ENCODE results near the gene STRA6. TPM values are rescaled to one million over a fixed set of nuclear protein-coding genes. Genes with fewer than 3 reads are reported as not detected.
A peak's percentile ranks its signal among the peaks of the same experiment; 100 is the strongest.

Gene STRA6
- total and polyA plus RNA-seq, 2 of the 8 experiments (the other 6 are each of a cell fraction or from before 2014, with no cell fraction given), result 9.3 to 14.5 TPM

DNA sequence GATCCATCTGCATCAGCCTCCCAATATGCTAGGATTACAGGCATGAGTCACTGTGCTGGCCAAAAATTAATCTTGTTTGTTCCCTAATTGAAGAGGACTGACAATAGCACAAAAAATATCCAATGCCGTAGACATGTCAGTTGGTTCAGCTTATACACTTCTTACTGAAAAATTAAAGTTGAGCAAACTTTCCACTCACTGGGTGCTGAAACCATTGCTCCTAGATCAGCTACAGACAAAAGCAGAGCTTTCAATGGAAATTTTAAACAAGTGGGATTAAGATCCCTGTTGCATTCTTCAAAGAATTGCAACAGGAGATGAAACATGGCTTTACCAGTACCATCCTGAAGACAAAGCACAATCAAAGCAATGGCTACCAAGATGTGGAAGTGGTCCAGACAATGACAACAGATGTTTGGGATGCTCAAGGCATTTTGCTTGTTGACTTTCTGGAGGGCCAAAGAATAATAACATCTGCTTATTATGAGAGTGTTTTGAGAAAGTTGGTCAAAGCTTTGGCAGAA lies 56.2 kb downstream of the STRA6 start:
- no peaks in the 10 kb centered on the region for H3K27me3 ChIP-seq (replicated peaks in 1 of 4; ENCODE audit: control insufficient read depth in 3 of 4, extremely low read depth in 1 of 4, insufficient read depth in 3 of 4, low read length in 3 of 4)
- no peak overlapping the region for H4K5ac ChIP-seq (ENCODE audit: insufficient read length, low read depth, low read length)
- H3K27ac ChIP-seq (ENCODE audit: low read depth, low read length), result no peak overlapping the region
- H3K4me1 ChIP-seq (replicated peaks in 1 of 4; ENCODE audit: control insufficient read depth in 3 of 4, insufficient read depth in 4 of 4, low read length in 3 of 4), result peaks cover 0 to 5% (median 2%) of the 10 kb centered on the region in 4 experiments; a peak in 4 of 7 replicates
- no peak overlapping the region for H2BK5ac ChIP-seq (ENCODE audit: low read depth, low read length)
- ChIA-PET POLR2A (ENCODE audit: partially characterized antibody) (no interaction called here), CTCF (ENCODE audit: partially characterized antibody) (interaction anchor here (0.6 to 1.5 kb wide), 8 partner anchors 10 to 162 kb away, joined by 3 to 9 read pairs (median 3); partner anchors contain the start of gene STRA6)
- H3K4ac ChIP-seq (replicated peaks; ENCODE audit: insufficient read length, low read depth, low read length), result no peak overlapping the region
- H3K4me2 ChIP-seq (ENCODE audit: insufficient read depth in 1 of 2, low read depth in 2 of 2, low read length in 2 of 2), result no peak overlapping the region
- no peak overlapping the region for H2AFZ ChIP-seq (ENCODE audit: low read length)
- no peak overlapping the region for H3K56ac ChIP-seq (replicated peaks; ENCODE audit: insufficient read length, low read depth, low read length)
- H3K9me3 ChIP-seq (ENCODE audit: insufficient read depth in 2 of 2, low read depth in 1 of 2, low read length in 1 of 2), result peaks cover 0 to 12% of the 10 kb centered on the region in 2 experiments; a peak in 2 of 4 replicates
- DNase-seq (ENCODE audit: low read depth in 1 of 2, low spot score in 2 of 2) (no peak), FAIRE-seq (no peak)
- no peak overlapping the region for H3K4me3 ChIP-seq (ENCODE audit: extremely low read depth in 1 of 4, insufficient read depth in 2 of 4, low read depth in 3 of 4, low read length in 4 of 4)
- H3K79me2 ChIP-seq (ENCODE audit: control insufficient read depth in 1 of 2, insufficient read depth in 2 of 2, low read length in 2 of 2), result no peaks in the 10 kb centered on the region
- no peaks in the 10 kb centered on the region for H3K79me1 ChIP-seq (ENCODE audit: low read depth, low read length)
- 94% methylated on average over 1 of the region's 1 CpG; no CpG with 5 or more reads in 1 of the 2 experiments for WGBS, 2 experiments (ENCODE audit: extremely low coverage in 1 of 2, insufficient coverage in 1 of 2, insufficient read length in 1 of 2, insufficient replicate concordance in 2 of 2, low coverage in 1 of 2, low lambda C conversion rate in 2 of 2, missing lambda C conversion rate in 1 of 2)
- H4K91ac ChIP-seq (replicated peaks; ENCODE audit: insufficient read length, low read length), result no peak overlapping the region
- no peak overlapping the region for H3K9ac ChIP-seq (replicated peaks in 1 of 4; ENCODE audit: extremely low read depth in 1 of 4, low read depth in 3 of 4, low read length in 3 of 4)
- H2BK15ac ChIP-seq (ENCODE audit: low read length), result 0 out of 2 replicates have a peak overlapping the region, but pooled peaks have one; percentile 29
- no peaks in the 10 kb centered on the region for H3K23me2 ChIP-seq (ENCODE audit: low read depth, low read length)
- H4K20me1 ChIP-seq (replicated peaks in 1 of 2; ENCODE audit: control insufficient read depth in 1 of 2, insufficient read depth in 2 of 2, low read length in 2 of 2), result no peaks in the 10 kb centered on the region
- no peak overlapping the region for H4K8ac ChIP-seq (ENCODE audit: extremely low read depth, insufficient read depth, low read length)
- no peaks in the 10 kb centered on the region for H3K36me3 ChIP-seq (ENCODE audit: control insufficient read depth in 2 of 4, insufficient read depth in 4 of 4, low read length in 3 of 4)
- H3K23ac ChIP-seq (ENCODE audit: insufficient read length), result no peak overlapping the region
- TF ChIP-seq, protein P1, sequence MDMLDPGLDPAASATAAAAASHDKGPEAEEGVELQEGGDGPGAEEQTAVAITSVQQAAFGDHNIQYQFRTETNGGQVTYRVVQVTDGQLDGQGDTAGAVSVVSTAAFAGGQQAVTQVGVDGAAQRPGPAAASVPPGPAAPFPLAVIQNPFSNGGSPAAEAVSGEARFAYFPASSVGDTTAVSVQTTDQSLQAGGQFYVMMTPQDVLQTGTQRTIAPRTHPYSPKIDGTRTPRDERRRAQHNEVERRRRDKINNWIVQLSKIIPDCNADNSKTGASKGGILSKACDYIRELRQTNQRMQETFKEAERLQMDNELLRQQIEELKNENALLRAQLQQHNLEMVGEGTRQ (IDR thresholded peaks at IDR 0.05; ENCODE audit: low read length), result no peak
- TF ChIP-seq RXRA (IDR thresholded peaks at IDR 0.05; ENCODE audit: insufficient read depth, low read depth, low read length), result no peak
- TF ChIP-seq HDAC6 (IDR thresholded peaks at IDR 0.05; ENCODE audit: low read depth, low read length), result no peak
- TF ChIP-seq HDAC2 (IDR thresholded peaks at IDR 0.05; ENCODE audit: borderline replicate concordance in 1 of 2, low read depth in 2 of 2, low read length in 2 of 2), result no peak
- no peak for TF ChIP-seq CEBPB (IDR thresholded peaks at IDR 0.05; ENCODE audit: low read depth, low read length)
- TF ChIP-seq PHF8 (conservative IDR thresholded peaks at IDR 0.05; ENCODE audit: low read depth, low read length), result no peak
- no peak for TF ChIP-seq SIRT6 (IDR thresholded peaks at IDR 0.05; ENCODE audit: low read length)
- no peak for TF ChIP-seq ASH2L (IDR thresholded peaks at IDR 0.05; ENCODE audit: low read length)
- TF ChIP-seq KDM1A (IDR thresholded peaks at IDR 0.05; ENCODE audit: borderline replicate concordance, low read length), result no peak
- TF ChIP-seq, protein P2, sequence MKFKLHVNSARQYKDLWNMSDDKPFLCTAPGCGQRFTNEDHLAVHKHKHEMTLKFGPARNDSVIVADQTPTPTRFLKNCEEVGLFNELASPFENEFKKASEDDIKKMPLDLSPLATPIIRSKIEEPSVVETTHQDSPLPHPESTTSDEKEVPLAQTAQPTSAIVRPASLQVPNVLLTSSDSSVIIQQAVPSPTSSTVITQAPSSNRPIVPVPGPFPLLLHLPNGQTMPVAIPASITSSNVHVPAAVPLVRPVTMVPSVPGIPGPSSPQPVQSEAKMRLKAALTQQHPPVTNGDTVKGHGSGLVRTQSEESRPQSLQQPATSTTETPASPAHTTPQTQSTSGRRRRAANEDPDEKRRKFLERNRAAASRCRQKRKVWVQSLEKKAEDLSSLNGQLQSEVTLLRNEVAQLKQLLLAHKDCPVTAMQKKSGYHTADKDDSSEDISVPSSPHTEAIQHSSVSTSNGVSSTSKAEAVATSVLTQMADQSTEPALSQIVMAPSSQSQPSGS (IDR thresholded peaks at IDR 0.05; ENCODE audit: low read length), result no peak
- H3K14ac ChIP-seq (ENCODE audit: insufficient read length), result no peak overlapping the region
- no peak overlapping the region for H2BK120ac ChIP-seq (replicated peaks; ENCODE audit: low read depth, low read length)
- H2AK5ac ChIP-seq (ENCODE audit: low read depth, low read length), result no peak overlapping the region
- H3K18ac ChIP-seq (ENCODE audit: extremely low read depth, low read length), result no peak overlapping the region
- H2BK12ac ChIP-seq (ENCODE audit: low read depth, low read length), result no peak overlapping the region
- H2BK20ac ChIP-seq (ENCODE audit: low read length), result no peak overlapping the region

Data from H1 (cell line).